ENCODE data around the gene CAPZB. TPM values are rescaled to one million over a fixed set of nuclear protein-coding genes. Genes with fewer than 3 reads are reported as not detected.

Gene CAPZB
- total RNA-seq, 1 donor from 2014 or later, result 222 TPM

DNA sequence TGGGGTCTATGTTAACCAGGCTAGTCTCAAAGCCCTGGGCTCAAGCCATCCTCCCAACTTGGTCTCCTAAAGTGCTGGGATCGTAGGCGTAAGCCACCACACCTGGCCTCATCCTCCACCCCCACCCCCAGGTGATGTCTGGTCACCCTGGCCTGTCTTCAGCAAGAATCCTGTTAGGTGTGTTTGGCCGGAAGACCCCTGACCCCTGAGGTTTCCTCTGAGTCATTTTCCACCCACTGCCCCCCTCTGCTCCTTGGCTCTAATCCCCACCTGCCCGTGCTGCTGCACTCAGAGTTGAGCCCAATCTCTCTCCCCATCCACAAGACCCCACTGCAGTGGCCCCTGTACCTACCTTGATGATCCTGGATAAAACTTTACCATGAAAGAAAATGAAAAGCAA lies 148.1 kb downstream of the CAPZB start:
- DNase-seq, result no peak
- intact Hi-C loops (cut with DNase I), result no loop called here
- no peak for ATAC-seq (ENCODE audit: poor library complexity)

DNA sequence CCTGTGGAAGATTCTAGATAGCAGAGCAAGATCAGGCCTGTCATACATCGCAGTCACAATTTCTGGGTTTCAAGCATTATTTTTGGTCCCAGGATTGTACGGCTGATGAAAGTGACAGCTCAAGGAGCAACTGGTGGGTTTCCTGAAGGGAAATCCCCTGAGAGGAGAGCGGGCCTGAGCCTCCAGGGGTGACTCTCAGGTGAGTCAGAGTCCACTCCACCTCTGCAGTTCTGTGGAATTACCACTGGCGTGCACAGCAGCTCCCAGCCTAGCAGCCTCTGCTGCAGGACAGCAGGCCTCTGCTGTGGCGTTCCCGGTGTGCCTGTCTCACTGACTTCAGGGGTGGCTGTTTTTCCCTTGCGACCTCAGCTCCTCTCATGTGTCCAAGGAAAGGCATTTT lies 148.8 kb downstream of the CAPZB start:
- intact Hi-C loops (cut with DNase I), result no loop called here
- ATAC-seq (ENCODE audit: poor library complexity), result no peak
- peak; percentile 41 for DNase-seq

- intact Hi-C loops (cut with DNase I), result no loop called here
- no peak for ATAC-seq (ENCODE audit: poor library complexity)
- DNase-seq, result peak; percentile 30
Measured at GRCh38 chr1:19333587-19334354, 151.6 kb downstream of the CAPZB start.

- intact Hi-C loops (cut with DNase I), result no loop called here
- no peak for ATAC-seq (ENCODE audit: poor library complexity)
- DNase-seq, result peak; percentile 38
Measured at GRCh38 chr1:19332832-19333231, 152.5 kb downstream of the CAPZB start.

- ATAC-seq (ENCODE audit: poor library complexity), result no peak
- intact Hi-C loops (cut with DNase I), result no loop called here
- DNase-seq, result no peak
Measured at GRCh38 chr1:19331262-19331878, 154.0 kb downstream of the CAPZB start.

DNA sequence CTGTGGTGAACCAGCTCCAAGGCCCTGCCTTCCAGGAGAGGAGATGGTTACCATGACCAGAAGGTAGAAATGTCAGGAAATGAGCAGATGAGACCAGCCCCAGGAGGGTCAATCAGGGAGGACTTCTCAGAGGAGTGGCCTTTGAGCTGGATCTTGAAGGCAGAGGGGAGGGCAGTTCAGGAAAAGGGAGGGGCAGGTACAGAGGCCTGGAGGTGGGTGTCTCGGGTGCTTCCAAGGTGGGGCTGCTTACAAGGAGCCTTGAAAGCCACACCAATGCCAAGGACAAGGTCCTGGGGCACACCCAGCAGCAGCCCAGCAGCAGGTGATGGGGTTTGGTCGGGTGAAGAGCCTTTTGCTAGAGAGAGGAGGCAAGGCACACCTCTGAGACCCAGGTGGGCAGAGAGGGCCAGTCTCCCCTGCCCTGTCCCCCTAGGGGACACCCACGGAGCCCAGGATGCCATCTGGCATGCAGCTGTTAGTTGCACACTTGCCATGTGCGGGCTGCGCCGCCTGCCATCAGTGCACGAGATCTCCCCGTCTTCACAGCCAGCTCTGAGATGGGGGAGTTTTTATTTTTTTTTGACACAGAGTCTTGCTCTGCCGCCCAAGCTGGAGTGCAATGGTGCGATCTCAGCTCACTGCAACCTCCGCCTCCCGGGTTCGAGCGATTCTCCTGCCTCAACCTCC lies 154.7 kb downstream of the CAPZB start:
- ATAC-seq (ENCODE audit: poor library complexity), result no peak

GRCh38 chr1:19329611-19330010 lies 155.7 kb downstream of the CAPZB start:
- ATAC-seq (ENCODE audit: poor library complexity), result no peak
- no peak for DNase-seq
- intact Hi-C loops (cut with DNase I), result no loop called here

More for the DNA sequence above, 154.7 kb downstream of the CAPZB start:
- intact Hi-C loops (cut with DNase I), result no loop called here
- DNase-seq, result no peak

GRCh38 chr1:19329188-19329587 lies 156.2 kb downstream of the CAPZB start:
- ATAC-seq (ENCODE audit: poor library complexity) (no peak), DNase-seq (peak; percentile 22)
- intact Hi-C loops (cut with DNase I), result no loop called here

- ATAC-seq (ENCODE audit: poor library complexity), result no peak
- intact Hi-C loops (cut with DNase I), result no loop called here
- DNase-seq, result peak; percentile 27
Measured at GRCh38 chr1:19328486-19328885, 156.9 kb downstream of the CAPZB start.

- intact Hi-C loops (cut with DNase I), result no loop called here
- DNase-seq (no peak), ATAC-seq (ENCODE audit: poor library complexity) (no peak)
Measured at GRCh38 chr1:19327736-19328135, 157.6 kb downstream of the CAPZB start.

DNA sequence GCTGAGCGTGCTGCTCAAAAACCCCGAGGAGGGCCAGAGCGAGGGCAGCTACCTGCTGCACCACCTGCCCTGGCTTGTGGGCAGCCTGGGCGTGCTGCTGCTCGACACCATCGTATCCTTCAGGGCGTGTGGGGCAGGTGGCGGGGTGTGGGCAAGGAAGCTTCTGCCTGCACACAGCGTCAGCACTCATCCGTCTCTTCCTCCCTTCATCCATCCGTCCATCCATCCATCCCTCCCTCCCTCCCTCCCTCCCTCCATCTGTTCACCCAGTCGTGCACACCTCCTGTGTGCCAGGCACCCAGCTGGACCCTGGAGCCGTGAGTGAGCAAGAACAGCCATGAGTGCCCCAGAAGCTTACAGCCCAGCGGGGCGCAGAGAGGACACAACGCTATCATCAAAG lies 158.0 kb downstream of the CAPZB start:
- DNase-seq (peak; percentile 22), ATAC-seq (ENCODE audit: poor library complexity) (no peak)
- intact Hi-C loops (cut with DNase I), result no loop called here

- intact Hi-C loops (cut with DNase I), result no loop called here
- DNase-seq, result no peak
- ATAC-seq (ENCODE audit: poor library complexity), result no peak
Measured at GRCh38 chr1:19326748-19327065, 158.6 kb downstream of the CAPZB start.

GRCh38 chr1:19325958-19326747 lies 159.2 kb downstream of the CAPZB start:
- ATAC-seq (ENCODE audit: poor library complexity), result no peak
- intact Hi-C loops (cut with DNase I), result no loop called here
- peak; percentile 33 for DNase-seq

GRCh38 chr1:19325368-19325957 lies 159.9 kb downstream of the CAPZB start:
- intact Hi-C loops (cut with DNase I), result no loop called here
- DNase-seq, result peak; percentile 32
- ATAC-seq (ENCODE audit: poor library complexity), result no peak

- no peak for ATAC-seq (ENCODE audit: poor library complexity)
- no peak for DNase-seq
- intact Hi-C loops (cut with DNase I), result no loop called here
Measured at GRCh38 chr1:19324665-19324990, 160.7 kb downstream of the CAPZB start.

DNA sequence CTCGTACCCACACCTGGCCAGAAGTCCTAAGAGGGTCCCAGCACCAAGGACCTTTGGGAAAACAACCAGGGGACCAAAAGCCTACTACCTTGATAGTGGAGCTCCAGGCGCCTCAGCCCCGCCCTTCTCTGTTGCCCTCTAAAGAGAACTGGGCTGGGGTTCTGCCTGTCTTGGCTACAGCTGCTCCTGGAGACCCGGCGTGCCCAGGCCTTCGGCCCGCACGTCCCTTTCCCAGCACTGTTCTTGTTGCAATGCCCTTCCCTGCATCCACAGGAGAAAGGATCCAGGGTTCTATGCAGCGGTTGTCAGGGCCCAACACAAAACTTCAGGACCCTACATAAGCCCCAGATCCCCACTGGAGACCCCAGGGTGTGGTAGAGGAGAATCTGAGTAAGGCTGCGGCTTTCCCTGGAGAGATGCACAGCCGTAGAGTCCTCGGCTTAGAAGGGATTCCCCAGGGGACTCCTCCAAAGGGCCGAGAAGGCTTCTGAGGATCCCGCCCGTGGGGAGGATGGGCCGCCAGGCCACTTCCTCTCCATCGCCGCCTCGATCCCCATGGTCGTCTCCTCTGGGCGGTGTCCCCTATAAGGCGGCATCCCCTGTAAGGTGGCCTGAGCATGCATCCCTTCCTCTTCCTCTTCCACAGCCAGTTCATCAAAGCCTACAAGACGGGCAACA lies 161.2 kb downstream of the CAPZB start:
- DNase-seq (peak; percentile 36), ATAC-seq (ENCODE audit: poor library complexity) (no peak)
- intact Hi-C loops (cut with DNase I), result no loop called here

DNA sequence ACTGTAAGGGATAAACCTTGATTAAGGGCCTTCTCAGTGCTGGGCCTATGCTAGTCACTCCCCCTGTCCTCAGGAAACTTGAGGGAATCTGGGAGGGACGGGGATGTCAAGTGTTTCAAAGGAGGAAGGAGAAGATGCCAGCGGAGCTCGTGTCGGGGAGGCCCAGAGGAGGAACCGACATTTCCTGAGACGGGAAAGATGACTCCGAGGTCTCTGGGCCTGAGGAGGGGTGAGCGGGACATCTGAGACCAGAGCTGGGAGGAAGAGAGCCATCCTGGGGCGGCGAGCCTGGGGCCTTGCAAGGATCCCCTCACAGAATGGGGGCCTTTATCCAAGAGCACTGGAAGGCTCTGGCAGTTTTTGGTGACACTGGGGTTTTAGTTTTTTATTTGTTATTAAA lies 162.9 kb downstream of the CAPZB start:
- DNase-seq (no peak), ATAC-seq (ENCODE audit: poor library complexity) (no peak)
- intact Hi-C loops (cut with DNase I), result no loop called here

DNA sequence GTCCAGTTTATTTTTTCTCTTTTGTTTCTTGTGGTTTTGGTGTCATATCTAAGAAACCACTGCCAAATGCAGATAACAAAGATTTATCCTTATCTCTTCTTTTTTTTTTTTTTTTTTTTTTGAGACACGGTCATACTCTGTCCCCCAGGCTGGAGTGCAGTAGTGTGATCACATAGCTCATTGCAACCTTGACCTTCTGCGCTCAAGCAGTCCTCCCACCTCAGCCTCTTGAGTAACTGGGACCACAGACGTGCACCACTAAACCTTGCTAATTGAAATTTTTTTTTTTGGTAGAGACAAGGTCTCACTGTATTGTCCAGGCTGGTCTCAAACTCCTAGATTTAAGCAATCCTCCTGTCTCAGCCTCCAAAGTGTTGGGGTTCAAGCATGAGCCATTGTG lies 164.3 kb downstream of the CAPZB start:
- ATAC-seq (ENCODE audit: poor library complexity) (no peak), DNase-seq (no peak)
- intact Hi-C loops (cut with DNase I), result no loop called here

GRCh38 chr1:19319196-19319595 lies 166.1 kb downstream of the CAPZB start:
- intact Hi-C loops (cut with DNase I), result no loop called here
- ATAC-seq (ENCODE audit: poor library complexity), result no peak
- no peak for DNase-seq
